Right atrium auricular region (tissue), 2 donors: ENCODE results near the gene ZNF385B. TPM values are rescaled to one million over a fixed set of nuclear protein-coding genes. Genes with fewer than 3 reads are reported as not detected.

Experiments
- DNase-seq: peaks from one replicate; pipeline ENCODE4 v3.0.0-alpha.2; 2019; ENCODE audit warnings: low spot score
- H3K27ac ChIP-seq, 2 donors: fragments of 200-600 bp; sonication (generic); 1 replicate in 1 of 2; 2 replicates in 1 of 2; pipeline ENCODE4 v1.5.1; 2016 to 2019
- H3K27me3 ChIP-seq, 2 donors: fragments of 200-600 bp; sonication (generic); one replicate each; pipeline versions ENCODE4 v1.5.1 to v1.6.0; 2017 to 2019
- H3K36me3 ChIP-seq: fragments of 200-600 bp; sonication (generic); one replicate; pipeline ENCODE4 v1.5.1; 2016
- H3K4me1 ChIP-seq, 2 donors: fragments of 200-600 bp; sonication (generic); one replicate each; pipeline versions ENCODE4 v1.5.1 to v1.6.0; 2017 to 2019
- H3K4me3 ChIP-seq, 2 donors: fragments of 200-600 bp; sonication (generic); 1 replicate in 1 of 2; 2 replicates in 1 of 2; pipeline ENCODE4 v1.5.1; 2017 to 2019; ENCODE audit warnings: mild to moderate bottlenecking in 1 of 2, moderate library complexity in 1 of 2
- H3K9me3 ChIP-seq, 2 donors: fragments of 200-600 bp; sonication (generic); one replicate each; pipeline ENCODE4 v1.5.1; 2019
- total RNA-seq, 2 donors: library from RNA; depleted of rRNA; stranded (reverse); fragments of >200 nt; gene quantifications; one replicate each; pipeline ENCODE4 v1.1.0, GENCODE V29; 2016
- TF ChIP-seq, protein P1 (sequence below), 2 donors: fragments of 200-600 bp; sonication (generic); IDR thresholded peaks; one replicate each; pipeline ENCODE4 v1.5.1; 2019; ENCODE audit warnings: antibody characterized with exemption in 2 of 2

Gene ZNF385B
- total RNA-seq, 2 donors from 2014 or later, result 23.2 to 33.3 TPM

DNA sequence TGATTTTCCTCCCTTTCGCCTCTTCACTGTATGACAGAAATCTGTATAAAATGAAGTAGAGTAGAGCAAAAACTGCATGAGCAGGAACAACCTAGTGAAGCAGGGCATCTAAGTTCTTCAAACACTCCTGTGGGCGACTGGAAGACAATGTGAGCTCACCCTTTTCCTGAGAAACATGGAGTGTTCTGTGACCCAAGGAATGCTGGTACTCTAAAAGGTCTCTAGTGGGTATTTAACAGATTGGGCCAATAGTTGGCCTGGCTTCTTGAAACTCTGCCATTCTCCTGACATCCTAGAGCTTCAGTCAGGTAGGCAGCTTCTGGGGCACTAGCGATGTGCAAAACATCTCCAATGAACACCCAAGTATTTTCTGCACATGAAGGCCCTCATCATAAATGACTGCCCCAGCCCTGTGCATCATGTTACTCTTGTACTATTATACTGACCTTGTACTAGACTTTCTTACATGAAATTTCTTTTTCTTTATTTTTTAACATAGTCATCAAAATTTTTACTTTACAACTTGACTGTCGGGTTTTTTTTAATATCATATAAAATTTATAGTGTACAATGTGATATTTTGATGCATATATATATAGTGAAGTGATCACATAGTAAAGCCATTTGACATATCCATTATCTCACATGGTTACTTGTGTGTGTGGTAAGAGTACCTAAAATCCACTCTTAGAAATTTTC is 302.2 kb downstream of the ZNF385B start:
- Histone ChIP-seq H3K36me3 (no peaks in the 10 kb centered on the region), H3K4me3 (no peak overlapping the region), H3K4me1 (peaks cover 0 to 9% of the 10 kb centered on the region in 2 donors), H3K27me3 (no peaks in the 10 kb centered on the region), H3K27ac (no peak overlapping the region), H3K9me3 (no peaks in the 10 kb centered on the region)
- DNase-seq, result no peak
- TF ChIP-seq, protein P1, sequence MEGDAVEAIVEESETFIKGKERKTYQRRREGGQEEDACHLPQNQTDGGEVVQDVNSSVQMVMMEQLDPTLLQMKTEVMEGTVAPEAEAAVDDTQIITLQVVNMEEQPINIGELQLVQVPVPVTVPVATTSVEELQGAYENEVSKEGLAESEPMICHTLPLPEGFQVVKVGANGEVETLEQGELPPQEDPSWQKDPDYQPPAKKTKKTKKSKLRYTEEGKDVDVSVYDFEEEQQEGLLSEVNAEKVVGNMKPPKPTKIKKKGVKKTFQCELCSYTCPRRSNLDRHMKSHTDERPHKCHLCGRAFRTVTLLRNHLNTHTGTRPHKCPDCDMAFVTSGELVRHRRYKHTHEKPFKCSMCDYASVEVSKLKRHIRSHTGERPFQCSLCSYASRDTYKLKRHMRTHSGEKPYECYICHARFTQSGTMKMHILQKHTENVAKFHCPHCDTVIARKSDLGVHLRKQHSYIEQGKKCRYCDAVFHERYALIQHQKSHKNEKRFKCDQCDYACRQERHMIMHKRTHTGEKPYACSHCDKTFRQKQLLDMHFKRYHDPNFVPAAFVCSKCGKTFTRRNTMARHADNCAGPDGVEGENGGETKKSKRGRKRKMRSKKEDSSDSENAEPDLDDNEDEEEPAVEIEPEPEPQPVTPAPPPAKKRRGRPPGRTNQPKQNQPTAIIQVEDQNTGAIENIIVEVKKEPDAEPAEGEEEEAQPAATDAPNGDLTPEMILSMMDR (IDR thresholded peaks at IDR 0.05), result no peak

DNA sequence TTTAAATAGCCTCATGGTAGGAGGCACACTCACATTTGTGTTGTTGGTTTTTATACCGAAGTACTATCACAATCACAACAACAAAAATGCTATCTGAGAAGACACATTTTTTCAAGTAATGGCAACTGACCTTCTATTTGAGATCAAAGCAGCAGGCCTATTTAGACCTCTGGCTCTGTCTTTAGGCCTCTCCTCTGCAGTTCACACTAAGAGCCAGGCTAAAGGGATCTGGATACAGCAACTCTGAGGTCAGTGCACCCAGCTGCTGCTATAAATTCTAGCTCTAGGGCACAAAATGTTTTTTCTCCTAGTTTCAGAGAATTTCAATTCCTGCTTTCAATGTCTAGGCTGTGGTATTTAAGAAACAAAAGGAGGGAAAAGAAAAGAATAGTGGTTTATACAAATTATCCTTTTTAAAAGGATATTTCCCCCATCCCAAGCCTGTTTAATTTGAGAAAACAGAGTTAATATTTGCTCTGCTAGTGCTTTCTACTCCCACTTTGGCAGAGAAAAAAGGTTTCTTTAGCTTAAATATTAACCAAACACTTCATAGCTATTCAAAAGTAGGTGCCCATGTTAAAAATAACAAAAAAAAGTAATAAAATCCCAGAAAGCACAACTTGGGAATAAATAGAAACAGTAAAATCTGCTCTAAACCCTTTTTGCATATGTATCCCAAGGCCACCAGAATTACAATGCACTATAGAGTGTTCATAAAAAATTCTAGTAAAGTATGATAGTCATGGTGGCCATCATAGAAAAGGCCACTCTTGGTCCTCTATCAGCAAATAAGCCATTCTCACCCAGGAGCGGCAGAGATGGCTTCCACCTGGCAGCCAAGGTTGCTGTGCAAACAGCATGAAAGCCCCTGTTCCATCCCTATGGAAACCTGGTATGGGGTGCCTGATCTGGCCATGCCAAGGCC is 303.1 kb downstream of the ZNF385B start:
- Histone ChIP-seq H3K9me3 (no peaks in the 10 kb centered on the region), H3K27ac (peak overlapping the region; percentile 17 to 57), H3K27me3 (no peaks in the 10 kb centered on the region), H3K4me1 (peaks cover 0 to 9% of the 10 kb centered on the region in 2 donors), H3K4me3 (no peak overlapping the region), H3K36me3 (no peaks in the 10 kb centered on the region)
- TF ChIP-seq, protein P1 (IDR thresholded peaks at IDR 0.05), result no peak
- no peak for DNase-seq

DNA sequence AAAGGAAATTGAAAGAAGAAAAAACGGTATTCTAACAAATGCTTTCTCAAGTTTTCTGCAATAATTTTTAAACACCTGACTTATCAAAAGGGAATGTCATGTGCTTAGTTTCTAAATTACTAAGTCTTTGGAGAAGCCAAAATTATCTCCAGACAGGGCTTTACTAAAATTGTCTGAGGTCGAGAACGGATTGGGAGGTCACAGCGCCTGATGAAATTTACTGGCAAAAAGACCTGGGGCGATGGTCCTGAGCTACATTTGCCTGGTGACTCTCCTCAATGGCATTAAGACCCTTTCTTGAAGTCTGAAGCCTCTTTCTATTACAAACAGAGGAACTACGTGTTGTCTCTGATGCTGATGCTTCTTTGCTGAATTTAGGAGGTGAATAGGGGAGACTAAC is 305.0 kb downstream of the ZNF385B start:
- TF ChIP-seq, protein P1 (IDR thresholded peaks at IDR 0.05), result no peak
- Histone ChIP-seq H3K4me3 (no peak overlapping the region), H3K27ac (peak overlapping the region in 1 of 2 donors; percentile 64), H3K36me3 (no peaks in the 10 kb centered on the region), H3K27me3 (no peaks in the 10 kb centered on the region), H3K9me3 (no peaks in the 10 kb centered on the region), H3K4me1 (peaks cover 0 to 9% of the 10 kb centered on the region in 2 donors)
- no peak for DNase-seq

DNA sequence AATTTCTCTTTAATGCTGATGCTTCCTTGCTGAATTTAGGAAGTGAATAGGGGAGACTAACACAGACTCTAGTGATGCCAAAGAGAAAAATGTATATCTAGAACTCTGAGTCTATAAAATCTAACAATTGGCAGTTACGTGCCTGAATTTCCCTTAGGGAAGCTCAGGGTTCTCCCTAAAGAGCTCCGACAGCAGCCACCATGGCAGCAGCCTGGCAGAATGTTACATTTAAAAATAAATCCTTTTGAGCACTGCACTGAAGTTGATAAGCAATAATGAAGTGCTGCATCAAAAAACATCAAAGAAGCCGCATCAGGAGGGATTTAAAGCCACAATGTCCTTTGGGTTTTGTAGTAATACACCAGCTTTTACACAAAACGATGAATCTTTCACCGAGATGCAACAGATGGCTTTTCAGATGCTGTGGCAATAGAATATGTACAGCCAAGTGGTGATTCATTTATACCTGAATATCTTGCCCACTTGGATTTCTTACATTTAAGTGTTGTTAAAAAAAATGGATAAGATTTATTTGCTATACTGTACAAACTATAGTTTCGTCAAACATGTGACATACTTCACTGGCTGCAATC is 305.6 kb downstream of the ZNF385B start:
- H3K27ac ChIP-seq, result peak overlapping the region in 1 of 2 donors; percentile 64

DNA sequence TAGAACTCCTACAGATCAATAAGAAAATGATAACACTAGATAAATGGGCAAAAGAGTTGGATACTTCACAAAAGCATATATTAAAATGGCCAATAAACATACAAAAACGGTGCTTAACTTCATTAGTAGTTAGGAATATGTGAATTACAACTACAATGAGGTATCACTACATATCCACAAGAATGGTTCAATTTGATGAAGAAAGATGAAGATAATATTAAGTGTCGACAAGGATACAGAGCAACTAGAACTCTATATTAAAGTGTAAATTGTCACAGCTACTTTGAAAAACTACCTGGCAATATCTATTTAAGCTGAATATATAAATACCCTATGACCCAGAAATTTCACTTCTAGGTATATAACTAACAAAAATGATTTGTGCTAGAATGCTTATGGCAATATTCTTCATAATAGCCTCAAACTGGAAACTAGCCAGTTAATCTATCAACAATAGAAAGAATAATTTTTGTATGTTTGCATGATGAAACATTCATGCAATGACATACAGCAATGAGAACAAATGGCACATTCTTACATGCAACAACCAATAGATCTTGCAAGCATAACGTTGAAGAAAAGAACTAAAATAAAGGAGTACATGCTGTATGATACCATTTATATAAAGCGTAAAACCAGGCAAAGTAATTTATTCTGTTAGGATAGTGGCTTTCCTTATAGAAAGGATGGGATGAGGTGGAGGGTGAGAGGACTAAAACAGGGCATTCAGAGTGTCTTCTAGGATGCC is 306.6 kb downstream of the ZNF385B start:
- Histone ChIP-seq H3K9me3 (no peaks in the 10 kb centered on the region), H3K36me3 (no peaks in the 10 kb centered on the region), H3K4me1 (peaks cover 0 to 9% of the 10 kb centered on the region in 2 donors), H3K27ac (no peak overlapping the region), H3K27me3 (no peaks in the 10 kb centered on the region), H3K4me3 (no peak overlapping the region)
- no peak for DNase-seq
- TF ChIP-seq, protein P1 (IDR thresholded peaks at IDR 0.05), result no peak

More for the DNA sequence above, 305.6 kb downstream of the ZNF385B start:
- Histone ChIP-seq H3K27me3 (no peaks in the 10 kb centered on the region), H3K4me3 (no peak overlapping the region), H3K4me1 (peaks cover 0 to 9% of the 10 kb centered on the region in 2 donors), H3K36me3 (no peaks in the 10 kb centered on the region), H3K9me3 (no peaks in the 10 kb centered on the region)
- DNase-seq, result no peak
- TF ChIP-seq, protein P1 (IDR thresholded peaks at IDR 0.05), result no peak
